ENCODE measurements around the gene NDUFA11. TPM values are rescaled to one million over a fixed set of nuclear protein-coding genes. Genes with fewer than 3 reads are reported as not detected.
"Not testable (repeated sequence)": the region's sequence is repeated elsewhere in the genome, so short reads cannot be mapped to it uniquely, and the experiment has no call there.

Gene NDUFA11
- total RNA-seq, 5 donors from 2014 or later (not counting 1 experiment from before 2014, with no cell fraction given) = 106 to 198 (median 185) TPM

- H3K4me1 Mint-ChIP-seq; H3K27ac Mint-ChIP-seq; H3K27me3 ChIP-seq (replicated peaks in 1 of 2; ENCODE audit: control insufficient read depth in 2 of 2, extremely low read depth in 1 of 2, insufficient read depth in 2 of 2, low read length in 1 of 2); H3K4me3 Mint-ChIP-seq; H3K9me3 Mint-ChIP-seq; CTCF ChIA-PET; H3K4me1 ChIP-seq (ENCODE audit: control insufficient read depth in 1 of 2, extremely low read depth in 1 of 2, insufficient read depth in 2 of 2, low read length in 2 of 2); H3K36me3 Mint-ChIP-seq; H3K27ac ChIP-seq (ENCODE audit: low read length); ATAC-seq (replicated peaks in 1 of 4); H3K27me3 Mint-ChIP-seq; DNase-seq; H3K9me3 ChIP-seq; H3K36me3 ChIP-seq (ENCODE audit: control insufficient read depth in 2 of 2, extremely low read depth in 1 of 2, insufficient read depth in 1 of 2, low read length in 1 of 2); H3K4me3 ChIP-seq (ENCODE audit: control insufficient read depth in 1 of 2, extremely low read depth in 1 of 2, low read length in 1 of 2): not testable (repeated sequence)
- WGBS (ENCODE audit: insufficient coverage) = 70% methylated on average over 9 of the region's 10 CpGs
- POLR2A ChIA-PET = interaction anchor here in 1 of 2 donors (0.6 kb wide), 1 partner anchor 847 kb away, joined by 8 read pairs; no protein-coding TSS in a partner anchor
These were observed 49.5 kb downstream of the NDUFA11 start for GRCh38 chr19:5854121-5854520.

- no peak within 1 kb of the TSS for H3K4me3 Mint-ChIP-seq
- H3K9me3 Mint-ChIP-seq = no peaks in the 10 kb centered on the region
- DNase-seq (no peak), ATAC-seq (replicated peaks in 1 of 4) (no peak)
- Histone ChIP-seq H3K36me3 (ENCODE audit: control insufficient read depth in 2 of 2, extremely low read depth in 1 of 2, insufficient read depth in 1 of 2, low read length in 1 of 2) (no peaks in the 10 kb centered on the region), H3K4me3 (ENCODE audit: control insufficient read depth in 1 of 2, extremely low read depth in 1 of 2, low read length in 1 of 2) (no peak within 1 kb of the TSS), H3K9me3 (no peaks in the 10 kb centered on the region), H3K4me1 (ENCODE audit: control insufficient read depth in 1 of 2, extremely low read depth in 1 of 2, insufficient read depth in 2 of 2, low read length in 2 of 2) (no peaks in the 10 kb centered on the region), H3K27ac (ENCODE audit: low read length) (no peak within 1 kb of the TSS), H3K27me3 (replicated peaks in 1 of 2; ENCODE audit: control insufficient read depth in 2 of 2, extremely low read depth in 1 of 2, insufficient read depth in 2 of 2, low read length in 1 of 2) (peaks cover 0 to 9% of the 10 kb centered on the region in 2 experiments)
- no peak within 1 kb of the TSS for H3K27ac Mint-ChIP-seq
- peaks cover 0 to 3% (median 0%) of the 10 kb centered on the region in 3 donors for H3K4me1 Mint-ChIP-seq
- H3K27me3 Mint-ChIP-seq = peaks cover 0 to 7% of the 10 kb centered on the region in 2 donors
- CTCF ChIA-PET = interaction anchor here in 1 of 2 donors (0.5 kb wide), 1 partner anchor 11 kb away, joined by 3 read pairs; no protein-coding TSS in a partner anchor
- POLR2A ChIA-PET = no interaction called here
- no peaks in the 10 kb centered on the region for H3K36me3 Mint-ChIP-seq
- 72% methylated on average over 10 of the region's 10 CpGs for WGBS (ENCODE audit: insufficient coverage)
These were observed 52.3 kb downstream of the NDUFA11 start, which contains the start of gene FUT3 for GRCh38 chr19:5851302-5851701. Gene FUT3, minus strand, starts transcription at chr19:5851449.

- Histone ChIP-seq H3K4me1 (ENCODE audit: control insufficient read depth in 1 of 2, extremely low read depth in 1 of 2, insufficient read depth in 2 of 2, low read length in 2 of 2) (no peaks in the 10 kb centered on the region), H3K9me3 (no peaks in the 10 kb centered on the region), H3K4me3 (ENCODE audit: control insufficient read depth in 1 of 2, extremely low read depth in 1 of 2, low read length in 1 of 2) (no peak overlapping the region), H3K27me3 (replicated peaks in 1 of 2; ENCODE audit: control insufficient read depth in 2 of 2, extremely low read depth in 1 of 2, insufficient read depth in 2 of 2, low read length in 1 of 2) (peaks cover 0 to 9% of the 10 kb centered on the region in 2 experiments), H3K27ac (ENCODE audit: low read length) (no peak overlapping the region), H3K36me3 (ENCODE audit: control insufficient read depth in 2 of 2, extremely low read depth in 1 of 2, insufficient read depth in 1 of 2, low read length in 1 of 2) (no peaks in the 10 kb centered on the region)
- DNase-seq = no peak
- H3K27me3 Mint-ChIP-seq = peaks cover 0 to 7% of the 10 kb centered on the region in 2 donors
- CTCF ChIA-PET = interaction anchor here in 1 of 2 donors (0.5 kb wide), 1 partner anchor 10 kb away, joined by 3 read pairs; no protein-coding TSS in a partner anchor
- H3K36me3 Mint-ChIP-seq = no peaks in the 10 kb centered on the region
- POLR2A ChIA-PET = no interaction called here
- ATAC-seq (replicated peaks in 1 of 4) = no peak
- H3K4me3 Mint-ChIP-seq = no peak overlapping the region
- peaks cover 0 to 3% (median 0%) of the 10 kb centered on the region in 3 donors for H3K4me1 Mint-ChIP-seq
- H3K27ac Mint-ChIP-seq = no peak overlapping the region
- WGBS (ENCODE audit: insufficient coverage) = 73% methylated on average over 2 of the region's 5 CpGs
- no peaks in the 10 kb centered on the region for H3K9me3 Mint-ChIP-seq
These were observed 52.8 kb downstream of the NDUFA11 start for GRCh38 chr19:5850743-5851293.

- no peak overlapping the region for H3K27ac Mint-ChIP-seq
- no peaks in the 10 kb centered on the region for H3K9me3 Mint-ChIP-seq
- Histone ChIP-seq H3K36me3 (ENCODE audit: control insufficient read depth in 2 of 2, extremely low read depth in 1 of 2, insufficient read depth in 1 of 2, low read length in 1 of 2) (no peaks in the 10 kb centered on the region), H3K4me1 (ENCODE audit: control insufficient read depth in 1 of 2, extremely low read depth in 1 of 2, insufficient read depth in 2 of 2, low read length in 2 of 2) (no peaks in the 10 kb centered on the region), H3K27ac (ENCODE audit: low read length) (no peak overlapping the region), H3K27me3 (replicated peaks in 1 of 2; ENCODE audit: control insufficient read depth in 2 of 2, extremely low read depth in 1 of 2, insufficient read depth in 2 of 2, low read length in 1 of 2) (peaks cover 0 to 9% of the 10 kb centered on the region in 2 experiments), H3K4me3 (ENCODE audit: control insufficient read depth in 1 of 2, extremely low read depth in 1 of 2, low read length in 1 of 2) (no peak overlapping the region), H3K9me3 (no peaks in the 10 kb centered on the region)
- no peak overlapping the region for H3K4me3 Mint-ChIP-seq
- ATAC-seq (replicated peaks in 1 of 4) (no peak), DNase-seq (no peak)
- no peaks in the 10 kb centered on the region for H3K36me3 Mint-ChIP-seq
- peaks cover 0 to 7% of the 10 kb centered on the region in 2 donors for H3K27me3 Mint-ChIP-seq
- 81% methylated on average over 3 of the region's 6 CpGs for WGBS (ENCODE audit: insufficient coverage)
- CTCF ChIA-PET = no interaction called here
- H3K4me1 Mint-ChIP-seq = peaks cover 0 to 3% (median 0%) of the 10 kb centered on the region in 3 donors
- POLR2A ChIA-PET = no interaction called here
These were observed 53.4 kb downstream of the NDUFA11 start for GRCh38 chr19:5850189-5850588.

GRCh38 chr19:5848621-5849020, 55.0 kb downstream of the NDUFA11 start:
- H3K27me3 Mint-ChIP-seq; ATAC-seq (replicated peaks in 1 of 4); H3K4me3 Mint-ChIP-seq; H3K9me3 Mint-ChIP-seq; H3K4me3 ChIP-seq (ENCODE audit: control insufficient read depth in 1 of 2, extremely low read depth in 1 of 2, low read length in 1 of 2); H3K9me3 ChIP-seq; H3K27ac ChIP-seq (ENCODE audit: low read length); H3K4me1 ChIP-seq (ENCODE audit: control insufficient read depth in 1 of 2, extremely low read depth in 1 of 2, insufficient read depth in 2 of 2, low read length in 2 of 2); H3K4me1 Mint-ChIP-seq; CTCF ChIA-PET; POLR2A ChIA-PET; H3K36me3 Mint-ChIP-seq; H3K36me3 ChIP-seq (ENCODE audit: control insufficient read depth in 2 of 2, extremely low read depth in 1 of 2, insufficient read depth in 1 of 2, low read length in 1 of 2); H3K27ac Mint-ChIP-seq; DNase-seq: not testable (repeated sequence)
- 93% methylated on average over 5 of the region's 5 CpGs for WGBS (ENCODE audit: insufficient coverage)
- H3K27me3 ChIP-seq (replicated peaks in 1 of 2; ENCODE audit: control insufficient read depth in 2 of 2, extremely low read depth in 1 of 2, insufficient read depth in 2 of 2, low read length in 1 of 2) = peaks cover 0 to 11% of the 10 kb centered on the region in 2 experiments

- H3K27me3 Mint-ChIP-seq; H3K4me1 Mint-ChIP-seq; CTCF ChIA-PET; H3K9me3 ChIP-seq; H3K36me3 ChIP-seq (ENCODE audit: control insufficient read depth in 2 of 2, extremely low read depth in 1 of 2, insufficient read depth in 1 of 2, low read length in 1 of 2); H3K9me3 Mint-ChIP-seq; H3K27ac Mint-ChIP-seq; POLR2A ChIA-PET; DNase-seq; H3K4me3 Mint-ChIP-seq; H3K4me3 ChIP-seq (ENCODE audit: control insufficient read depth in 1 of 2, extremely low read depth in 1 of 2, low read length in 1 of 2); H3K27ac ChIP-seq (ENCODE audit: low read length); H3K36me3 Mint-ChIP-seq; H3K4me1 ChIP-seq (ENCODE audit: control insufficient read depth in 1 of 2, extremely low read depth in 1 of 2, insufficient read depth in 2 of 2, low read length in 2 of 2); ATAC-seq (replicated peaks in 1 of 4): not testable (repeated sequence)
- 77% methylated on average over 10 of the region's 10 CpGs for WGBS (ENCODE audit: insufficient coverage)
- H3K27me3 ChIP-seq (replicated peaks in 1 of 2; ENCODE audit: control insufficient read depth in 2 of 2, extremely low read depth in 1 of 2, insufficient read depth in 2 of 2, low read length in 1 of 2) = peaks cover 0 to 11% of the 10 kb centered on the region in 2 experiments
These were observed 55.7 kb downstream of the NDUFA11 start for GRCh38 chr19:5847846-5848245.
